Measurements from ENCODE around the gene GSE1.

Gene GSE1

DNA sequence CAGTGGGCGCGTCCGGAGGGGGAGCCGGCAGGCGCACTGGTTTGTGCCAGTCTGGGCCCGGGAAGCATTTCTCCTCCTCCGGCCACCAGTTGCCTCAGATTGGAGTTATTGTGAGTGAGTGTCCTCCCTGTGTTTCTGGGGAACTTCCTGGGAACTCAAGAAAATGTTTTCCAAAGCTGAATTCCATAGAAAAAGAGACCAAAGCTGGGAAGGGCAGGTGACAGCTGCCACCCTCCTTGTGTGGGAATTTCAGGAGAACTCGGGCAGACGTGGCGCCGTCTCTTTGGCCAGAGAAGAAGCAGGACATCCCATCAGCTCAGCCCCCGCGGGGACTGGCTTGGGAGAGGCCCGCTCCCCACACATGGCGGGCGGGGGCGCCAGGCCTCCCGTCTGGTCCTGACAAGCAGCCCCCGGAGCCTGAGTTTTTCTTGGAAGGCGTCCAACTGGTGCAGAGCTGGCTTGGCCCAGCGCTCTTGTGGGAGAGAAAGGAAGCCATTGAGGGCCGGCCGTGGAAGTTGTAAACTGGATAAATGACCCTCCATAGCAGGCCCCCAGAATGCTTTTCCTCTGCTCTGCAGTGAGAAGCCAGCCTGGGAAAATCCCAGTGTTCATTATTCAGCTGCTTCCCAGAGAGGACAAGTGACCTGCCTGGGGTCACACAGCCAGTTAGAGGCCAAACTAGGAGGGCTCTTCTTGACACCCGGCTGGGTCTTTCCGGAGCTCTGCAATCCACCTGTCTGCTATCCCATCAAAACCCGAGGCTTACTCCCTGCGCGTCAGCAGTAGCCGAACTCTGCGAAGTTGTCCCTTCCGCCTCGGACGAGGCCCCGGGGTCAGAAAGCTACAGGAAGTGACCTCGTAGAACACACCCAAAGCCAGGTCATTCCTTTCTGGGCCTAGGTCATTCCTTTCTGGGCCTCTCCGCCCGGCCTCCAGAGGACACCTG is 39.2 kb upstream of the GSE1 start:
- no peak for DNase-seq (ENCODE audit: low read depth, low spot score)

DNA sequence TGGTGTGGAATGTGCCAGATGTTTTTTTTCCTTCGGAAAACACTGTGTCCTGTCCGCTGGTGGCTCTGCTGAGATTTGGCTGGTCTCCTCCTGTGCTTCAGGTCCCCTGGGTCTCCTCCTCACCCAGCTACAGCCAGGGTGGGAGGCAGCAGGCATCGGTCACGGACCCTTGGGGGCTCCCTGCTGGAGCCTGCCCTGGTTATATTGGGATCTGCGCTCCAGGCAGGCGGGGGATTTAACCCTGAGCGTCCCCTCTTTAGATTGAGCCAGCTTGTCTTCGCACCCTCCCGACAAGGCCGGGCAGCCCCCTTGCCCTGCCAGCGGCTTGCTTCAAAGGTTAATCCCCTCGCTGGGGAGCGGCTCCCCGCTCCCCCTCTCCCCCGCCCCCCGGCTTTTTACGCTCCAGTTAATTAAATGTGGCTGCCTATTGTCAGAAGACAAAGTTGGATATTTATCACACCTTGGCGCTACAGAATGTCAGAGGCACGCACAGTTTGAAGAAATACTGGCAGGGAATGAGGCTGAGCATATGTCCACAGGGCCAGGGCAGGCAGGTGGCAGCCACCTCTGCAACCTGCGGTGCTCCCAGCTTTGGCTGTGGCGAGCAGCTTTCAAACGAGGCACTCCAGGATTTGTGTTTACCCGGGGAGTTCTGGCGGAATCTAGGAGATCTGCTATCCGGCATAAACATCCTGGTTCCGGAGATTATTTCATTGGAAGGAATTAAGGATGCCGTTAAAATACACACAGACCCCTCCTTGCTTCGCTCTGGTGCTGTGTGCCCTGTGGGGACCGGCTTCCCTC is 38.2 kb upstream of the GSE1 start:
- no peak for DNase-seq (ENCODE audit: low read depth, low spot score)

- DNase-seq (ENCODE audit: low read depth, low spot score) = no peak
Measured at GRCh38 chr16:85575920-85576319, 37.2 kb upstream of the GSE1 start.

DNA sequence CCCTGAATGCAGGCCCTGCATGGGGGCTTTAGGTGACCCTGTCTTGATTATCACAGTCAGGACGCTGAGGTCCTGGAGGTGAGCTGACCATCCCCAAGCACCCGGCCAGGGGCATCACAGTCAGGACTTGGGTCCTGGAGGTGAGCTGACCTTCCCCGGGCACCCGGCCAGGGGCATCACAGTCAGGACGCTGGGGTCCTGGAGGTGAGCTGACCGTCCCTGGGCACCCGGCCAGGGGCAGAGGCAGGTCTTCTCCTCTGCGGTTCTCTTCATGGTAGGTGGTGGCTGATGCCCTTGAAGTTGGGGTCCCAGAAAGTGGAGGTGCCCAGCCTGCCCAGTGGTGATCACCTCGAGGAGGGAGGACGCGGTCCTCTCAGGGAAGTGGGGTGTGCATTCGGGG is 36.2 kb upstream of the GSE1 start:
- no peak for DNase-seq (ENCODE audit: low read depth, low spot score)

GRCh38 chr16:85577899-85578598 is 35.1 kb upstream of the GSE1 start:
- DNase-seq (ENCODE audit: low read depth, low spot score) = no peak

- DNase-seq (ENCODE audit: low read depth, low spot score) = no peak
Measured at GRCh38 chr16:85578599-85578948, 34.5 kb upstream of the GSE1 start.

GRCh38 chr16:85579191-85579590 is 33.9 kb upstream of the GSE1 start:
- DNase-seq (ENCODE audit: low read depth, low spot score) = no peak

DNA sequence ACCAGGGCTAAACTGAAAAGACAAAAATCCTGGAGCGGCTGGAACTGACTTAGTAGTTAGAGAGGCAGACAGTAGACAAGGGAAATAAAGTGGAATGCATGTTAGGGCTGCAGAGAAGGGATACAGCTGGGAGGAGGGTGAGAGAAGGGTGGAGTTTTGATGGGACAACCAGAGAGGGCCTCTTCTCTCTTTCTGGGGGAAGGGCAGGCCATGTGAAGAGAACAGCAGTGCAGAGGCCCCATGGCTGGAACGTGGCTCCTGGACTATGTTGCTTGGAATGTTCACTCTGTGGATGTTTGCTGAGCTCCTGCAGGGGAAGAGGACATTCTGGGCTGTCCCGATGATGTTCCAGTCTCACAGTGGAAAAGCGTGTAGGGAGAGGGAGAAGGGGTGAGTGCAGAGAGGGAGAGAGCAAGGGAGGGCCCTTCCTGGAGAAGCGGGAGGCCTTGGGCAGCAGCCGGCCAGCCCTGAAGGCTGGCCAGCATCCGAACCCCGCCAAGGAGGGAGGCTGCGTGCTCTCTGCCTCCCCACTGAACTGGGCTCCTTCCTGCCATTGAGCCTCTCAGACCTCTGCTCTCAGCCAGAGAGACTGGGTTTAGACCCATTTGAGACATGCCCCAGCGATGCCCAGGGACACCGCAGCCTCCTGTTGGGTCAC is 33.1 kb upstream of the GSE1 start:
- no peak for DNase-seq (ENCODE audit: low read depth, low spot score)

DNA sequence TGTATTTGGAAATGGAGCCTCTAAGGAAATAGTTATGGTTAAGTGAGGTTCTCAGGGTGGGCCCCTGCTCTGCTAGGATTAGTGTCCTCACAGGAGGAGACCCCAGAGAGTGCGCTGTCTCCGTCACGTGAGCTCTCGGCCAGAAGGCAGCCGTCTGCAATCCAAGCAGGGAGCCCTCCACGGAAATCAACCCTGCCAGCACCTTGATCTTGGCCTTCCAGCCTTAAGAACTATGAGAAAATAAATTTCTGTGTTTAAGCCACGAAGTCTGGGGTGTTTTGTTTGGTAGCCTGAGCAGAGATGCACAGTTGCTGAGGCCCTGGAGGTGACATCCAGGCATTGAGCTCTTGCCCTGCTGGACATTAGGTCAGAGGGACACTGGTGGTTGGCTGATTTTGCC is 32.4 kb upstream of the GSE1 start:
- DNase-seq (ENCODE audit: low read depth, low spot score) = no peak

DNA sequence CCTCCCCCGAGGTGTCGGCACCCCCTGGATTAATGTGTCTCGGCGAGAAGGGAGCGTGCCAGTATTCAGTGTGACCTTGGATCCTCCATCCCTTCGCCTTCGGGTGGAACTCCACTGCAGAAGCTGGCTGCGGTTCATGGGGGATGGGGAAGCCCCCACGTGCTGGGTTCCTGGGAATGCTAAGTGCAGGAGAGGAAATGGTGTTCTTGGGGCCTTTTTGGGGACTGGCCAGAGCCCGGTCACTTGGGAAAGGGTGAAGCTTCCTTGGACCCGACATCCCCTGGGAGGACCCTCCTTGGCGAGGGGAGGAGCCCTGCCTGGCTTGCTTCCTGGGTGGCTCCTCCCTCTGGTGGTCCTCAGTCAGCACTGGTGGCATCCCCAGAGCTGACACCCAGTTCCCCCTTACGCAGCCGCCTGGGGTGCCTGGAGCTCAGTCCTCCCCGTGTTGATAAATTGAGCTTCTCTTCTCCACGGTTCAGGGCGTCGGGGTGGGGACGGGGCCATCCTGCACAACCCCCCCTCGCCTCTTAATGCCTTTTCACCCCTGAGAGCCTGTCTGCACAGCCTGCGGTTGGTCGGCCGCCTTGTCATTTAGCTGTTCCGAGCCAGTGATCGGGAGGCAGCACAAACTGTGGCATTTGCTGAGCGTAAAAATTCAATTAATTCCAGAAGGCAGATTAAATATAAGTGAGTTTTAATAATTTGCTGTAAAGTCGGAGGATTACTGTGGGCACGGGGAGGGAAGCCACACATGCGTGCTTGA is 30.7 kb upstream of the GSE1 start:
- DNase-seq (ENCODE audit: low read depth, low spot score) = no peak

DNA sequence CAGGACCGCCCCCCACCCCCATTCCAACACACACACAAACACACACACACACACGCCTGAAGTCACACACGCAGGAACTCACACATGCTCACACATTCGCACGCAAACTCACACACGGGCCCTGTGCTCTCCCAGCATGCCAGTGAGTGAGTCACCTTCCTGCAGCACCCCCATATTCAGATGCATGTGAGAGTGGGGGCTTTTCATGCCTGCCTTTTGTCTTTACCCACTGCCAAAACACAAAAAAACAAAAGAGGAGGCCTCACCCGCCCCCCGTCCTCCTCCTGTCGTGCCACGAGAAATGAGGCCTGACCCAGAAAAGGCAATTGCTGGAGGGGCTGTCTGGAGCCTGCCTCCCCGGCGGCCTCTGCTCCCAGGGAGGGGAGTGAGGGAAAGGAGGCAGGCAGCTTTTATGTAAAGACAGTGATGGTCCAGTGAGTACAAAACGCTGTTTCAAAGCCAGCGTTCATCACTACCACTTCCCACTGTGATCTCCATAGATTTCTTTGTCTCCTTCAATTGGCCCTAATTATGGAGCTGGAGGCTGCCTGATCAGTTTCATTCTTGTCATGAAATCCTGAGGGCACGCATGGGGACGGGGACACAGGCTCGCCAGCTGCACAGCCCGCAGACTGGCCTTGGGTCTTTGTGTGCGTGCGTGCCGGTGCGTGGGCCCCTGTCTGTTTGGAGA is 29.5 kb upstream of the GSE1 start:
- peak; percentile 4 for DNase-seq (ENCODE audit: low read depth, low spot score)

DNA sequence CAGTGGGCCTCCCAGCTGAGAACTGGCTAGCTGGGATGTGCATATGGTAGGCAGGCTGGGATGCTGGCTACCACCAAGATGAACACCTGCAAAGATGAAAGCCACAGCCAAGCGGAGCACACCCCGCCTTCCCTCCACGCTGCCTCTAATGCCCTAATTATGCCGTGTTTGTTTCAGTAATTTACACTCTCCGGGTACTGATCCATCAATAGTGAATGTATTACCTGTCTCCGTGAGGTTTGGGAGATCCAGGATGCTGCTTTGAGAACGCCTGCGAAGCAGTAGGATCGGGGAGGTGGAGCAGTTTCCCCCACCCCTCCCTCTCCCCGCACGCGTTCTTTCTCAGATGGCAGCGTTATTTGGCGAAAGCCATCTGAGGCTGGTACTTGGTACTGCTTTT is 28.9 kb upstream of the GSE1 start:
- DNase-seq (ENCODE audit: low read depth, low spot score) = no peak

GRCh38 chr16:85584819-85585282 is 28.3 kb upstream of the GSE1 start:
- no peak for DNase-seq (ENCODE audit: low read depth, low spot score)

DNA sequence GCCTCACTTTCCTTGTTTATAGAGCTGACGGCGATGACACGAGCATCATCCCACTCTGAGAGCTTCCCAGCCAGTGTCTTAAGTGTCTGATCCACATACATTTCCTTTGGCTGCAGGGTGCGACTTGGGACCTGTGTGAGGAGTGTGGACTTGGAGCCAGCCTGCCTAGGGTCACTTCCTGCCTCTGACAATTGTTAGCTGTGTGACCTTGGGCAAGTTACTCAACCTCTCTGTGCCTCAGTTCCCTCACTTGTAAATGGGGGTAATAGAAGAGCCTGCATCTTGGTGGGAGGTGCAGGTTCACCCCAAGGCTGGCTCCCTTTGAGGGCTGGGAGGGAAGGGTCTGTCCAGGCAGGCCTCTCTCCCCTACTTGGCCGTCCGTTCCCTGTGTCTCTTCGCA is 27.4 kb upstream of the GSE1 start:
- no peak for DNase-seq (ENCODE audit: low read depth, low spot score)

GRCh38 chr16:85586380-85587104 is 26.6 kb upstream of the GSE1 start:
- DNase-seq (ENCODE audit: low read depth, low spot score) = no peak

- no peak for DNase-seq (ENCODE audit: low read depth, low spot score)
Measured at GRCh38 chr16:85587762-85588556, 25.2 kb upstream of the GSE1 start.

GRCh38 chr16:85588562-85589503 is 24.3 kb upstream of the GSE1 start:
- no peak for DNase-seq (ENCODE audit: low read depth, low spot score)

Measured in activated naive CD8-positive, alpha-beta T cell treated with anti-CD3 and anti-CD28 coated beads, Interleukin-2, amount 50 U/mL, for 16 hours (primary cell).